Measurements from ENCODE around the gene NT5DC4. TPM values are rescaled to one million over a fixed set of nuclear protein-coding genes. Genes with fewer than 3 reads are reported as not detected.

The NT5DC4 gene
- total RNA-seq, 1 donor from 2014 or later = not detected

DNA sequence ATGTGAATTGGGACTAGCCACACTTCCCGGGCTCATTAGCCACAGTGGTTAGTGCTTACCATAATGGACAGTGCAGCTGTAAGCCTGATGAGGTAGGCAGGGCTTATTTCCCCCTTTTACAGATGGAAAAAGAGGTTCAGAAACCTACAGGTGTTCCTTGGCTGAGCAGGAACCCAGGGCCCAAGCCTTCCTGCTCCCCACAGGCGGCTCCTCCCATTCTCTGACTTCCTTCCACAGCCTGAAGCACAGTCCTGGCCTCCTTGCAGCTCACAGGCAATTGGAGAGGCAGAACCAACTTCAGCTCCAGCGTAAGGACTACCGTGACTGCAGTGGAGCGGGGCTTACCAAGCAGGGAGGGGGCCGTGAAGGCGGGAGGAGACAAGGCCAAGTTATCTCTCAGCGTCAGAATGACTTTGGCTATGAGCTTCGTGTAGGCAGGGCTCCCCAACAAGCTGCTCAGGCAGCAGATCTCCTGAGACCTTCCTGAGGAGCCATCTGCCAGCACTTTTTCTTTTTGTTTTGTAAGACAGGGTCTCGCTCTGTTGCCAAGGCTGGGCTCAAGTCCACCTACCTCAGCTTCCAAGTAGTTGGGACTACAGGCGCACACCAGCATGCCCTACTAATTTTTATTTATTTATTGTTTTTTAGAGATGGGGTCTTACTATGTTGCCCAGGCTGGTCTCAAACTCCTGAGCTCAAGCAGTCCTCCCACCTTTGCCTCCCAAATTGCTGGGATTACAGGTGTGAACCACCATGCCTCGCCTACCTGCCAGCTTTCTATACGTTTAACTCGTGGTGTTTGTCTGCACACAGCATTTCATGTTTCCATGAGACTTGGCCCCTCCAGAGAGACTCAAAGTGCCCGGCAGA is 34.2 kb upstream of the NT5DC4 start:
- TF ChIP-seq, protein P1, sequence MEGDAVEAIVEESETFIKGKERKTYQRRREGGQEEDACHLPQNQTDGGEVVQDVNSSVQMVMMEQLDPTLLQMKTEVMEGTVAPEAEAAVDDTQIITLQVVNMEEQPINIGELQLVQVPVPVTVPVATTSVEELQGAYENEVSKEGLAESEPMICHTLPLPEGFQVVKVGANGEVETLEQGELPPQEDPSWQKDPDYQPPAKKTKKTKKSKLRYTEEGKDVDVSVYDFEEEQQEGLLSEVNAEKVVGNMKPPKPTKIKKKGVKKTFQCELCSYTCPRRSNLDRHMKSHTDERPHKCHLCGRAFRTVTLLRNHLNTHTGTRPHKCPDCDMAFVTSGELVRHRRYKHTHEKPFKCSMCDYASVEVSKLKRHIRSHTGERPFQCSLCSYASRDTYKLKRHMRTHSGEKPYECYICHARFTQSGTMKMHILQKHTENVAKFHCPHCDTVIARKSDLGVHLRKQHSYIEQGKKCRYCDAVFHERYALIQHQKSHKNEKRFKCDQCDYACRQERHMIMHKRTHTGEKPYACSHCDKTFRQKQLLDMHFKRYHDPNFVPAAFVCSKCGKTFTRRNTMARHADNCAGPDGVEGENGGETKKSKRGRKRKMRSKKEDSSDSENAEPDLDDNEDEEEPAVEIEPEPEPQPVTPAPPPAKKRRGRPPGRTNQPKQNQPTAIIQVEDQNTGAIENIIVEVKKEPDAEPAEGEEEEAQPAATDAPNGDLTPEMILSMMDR (conservative IDR thresholded peaks at IDR 0.05) = no peak
- no peak overlapping the region for H3K27ac Mint-ChIP-seq (ENCODE audit: unreplicated experiment)
- H3K9me3 Mint-ChIP-seq = no peaks in the 10 kb centered on the region
- H3K4me3 Mint-ChIP-seq = no peak overlapping the region
- DNase-seq (ENCODE audit: low read depth, low spot score) = no peak
- H3K27me3 Mint-ChIP-seq (ENCODE audit: low read depth) = no peaks in the 10 kb centered on the region
- H3K36me3 Mint-ChIP-seq (ENCODE audit: low read depth) = no peaks in the 10 kb centered on the region
- H3K4me1 Mint-ChIP-seq = no peaks in the 10 kb centered on the region

DNA sequence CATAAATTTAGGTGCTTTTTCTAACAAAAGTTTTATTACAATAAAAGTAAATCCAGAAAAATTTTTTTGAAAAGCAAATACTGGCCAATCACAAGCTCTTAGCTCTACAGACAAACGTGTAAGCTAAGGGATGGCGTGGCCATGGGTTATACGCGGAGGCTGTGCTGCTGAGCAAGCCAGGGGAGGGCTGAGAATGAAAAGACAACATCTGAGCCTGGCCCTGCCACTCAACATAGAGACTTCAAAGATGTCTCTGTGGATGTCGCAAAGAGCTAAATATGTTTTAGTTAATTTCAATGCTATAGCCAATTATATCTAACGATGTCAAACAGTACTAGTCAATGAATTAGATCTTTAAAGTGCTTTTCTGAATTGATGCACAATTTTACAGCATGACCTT is 33.3 kb upstream of the NT5DC4 start:
- Mint-ChIP-seq H3K36me3 (ENCODE audit: low read depth) (no peaks in the 10 kb centered on the region), H3K27me3 (ENCODE audit: low read depth) (no peaks in the 10 kb centered on the region), H3K27ac (ENCODE audit: unreplicated experiment) (no peak overlapping the region), H3K9me3 (no peaks in the 10 kb centered on the region), H3K4me1 (peaks cover 3% of the 10 kb centered on the region), H3K4me3 (no peak overlapping the region)
- no peak for DNase-seq (ENCODE audit: low read depth, low spot score)
- TF ChIP-seq, protein P1 (conservative IDR thresholded peaks at IDR 0.05) = no peak

DNA sequence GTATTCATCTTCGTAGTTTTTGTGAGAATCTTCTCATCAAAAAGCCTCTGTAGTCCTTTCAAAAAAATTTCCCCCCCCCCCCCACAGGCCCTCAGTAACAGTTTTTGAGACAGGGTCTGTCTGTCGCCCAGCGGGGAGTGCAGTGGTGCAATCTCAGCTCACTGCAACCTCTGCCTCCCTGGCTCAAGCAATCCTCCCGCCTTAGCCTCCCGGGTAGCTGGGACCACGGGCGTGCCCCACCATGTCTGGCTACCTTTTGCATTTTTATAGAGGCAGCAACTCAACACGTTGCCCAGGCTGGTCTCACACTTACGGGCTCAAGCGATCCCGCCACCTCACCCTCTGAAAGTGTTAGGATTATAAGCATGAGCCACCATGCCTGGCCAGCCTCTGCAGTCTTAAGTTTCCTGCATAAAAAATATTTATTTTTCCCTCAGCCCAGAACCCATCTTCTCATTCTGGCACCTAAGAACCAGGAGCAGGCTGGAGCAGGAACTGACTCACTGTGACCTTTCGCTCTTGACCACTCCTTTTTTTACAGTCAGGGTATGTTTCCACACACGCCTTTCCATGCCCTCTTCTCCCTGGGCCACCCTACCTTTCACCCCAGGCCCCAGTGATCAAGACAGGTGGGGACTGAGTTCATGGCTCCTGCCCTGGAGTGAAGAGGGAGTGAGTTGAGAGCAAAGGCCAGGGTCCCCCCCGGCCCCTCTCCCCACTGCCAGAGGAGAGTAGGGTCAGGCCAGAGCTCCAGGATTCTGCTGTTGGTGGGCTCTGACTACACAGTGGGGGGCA is 32.5 kb upstream of the NT5DC4 start:
- Mint-ChIP-seq H3K27me3 (ENCODE audit: low read depth) (no peaks in the 10 kb centered on the region), H3K4me3 (no peak overlapping the region), H3K9me3 (no peaks in the 10 kb centered on the region), H3K4me1 (peaks cover 11% of the 10 kb centered on the region), H3K27ac (ENCODE audit: unreplicated experiment) (no peak overlapping the region), H3K36me3 (ENCODE audit: low read depth) (no peaks in the 10 kb centered on the region)
- no peak for DNase-seq (ENCODE audit: low read depth, low spot score)
- TF ChIP-seq, protein P1 (conservative IDR thresholded peaks at IDR 0.05) = no peak

DNA sequence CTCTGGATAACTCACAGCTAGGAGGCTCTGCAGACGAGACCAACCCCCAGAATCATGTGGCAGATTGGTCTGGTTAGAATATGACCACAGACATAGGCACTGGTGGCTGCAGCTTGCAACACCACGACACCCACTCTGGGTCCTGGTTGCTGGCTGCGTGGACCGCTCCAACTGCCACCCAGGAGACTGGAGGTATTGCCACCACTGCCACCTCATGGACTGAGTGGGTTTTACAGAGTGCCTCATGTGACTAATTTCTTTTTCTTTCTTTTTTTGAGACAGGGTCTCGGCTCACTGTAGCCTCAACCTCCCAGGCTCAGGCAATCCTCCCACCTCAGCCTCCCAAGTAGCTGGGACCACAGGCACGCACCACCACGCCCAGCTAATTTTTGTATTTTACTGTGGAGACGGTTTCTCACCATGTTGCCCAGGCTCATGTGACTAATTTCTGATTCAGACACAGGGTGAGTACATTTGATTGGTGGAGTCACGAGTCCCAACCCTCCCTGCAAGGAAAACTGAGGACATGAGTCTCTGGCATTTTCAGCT is 29.9 kb upstream of the NT5DC4 start:
- DNase-seq (ENCODE audit: low read depth, low spot score) = peak; percentile 22
- H3K27me3 Mint-ChIP-seq (ENCODE audit: low read depth) = no peaks in the 10 kb centered on the region
- no peak overlapping the region for H3K4me3 Mint-ChIP-seq
- no peak overlapping the region for H3K27ac Mint-ChIP-seq (ENCODE audit: unreplicated experiment)
- H3K36me3 Mint-ChIP-seq (ENCODE audit: low read depth) = no peaks in the 10 kb centered on the region
- H3K9me3 Mint-ChIP-seq = no peaks in the 10 kb centered on the region
- TF ChIP-seq, protein P1 (conservative IDR thresholded peaks at IDR 0.05) = peak; percentile 58
- peaks cover 11% of the 10 kb centered on the region for H3K4me1 Mint-ChIP-seq

DNA sequence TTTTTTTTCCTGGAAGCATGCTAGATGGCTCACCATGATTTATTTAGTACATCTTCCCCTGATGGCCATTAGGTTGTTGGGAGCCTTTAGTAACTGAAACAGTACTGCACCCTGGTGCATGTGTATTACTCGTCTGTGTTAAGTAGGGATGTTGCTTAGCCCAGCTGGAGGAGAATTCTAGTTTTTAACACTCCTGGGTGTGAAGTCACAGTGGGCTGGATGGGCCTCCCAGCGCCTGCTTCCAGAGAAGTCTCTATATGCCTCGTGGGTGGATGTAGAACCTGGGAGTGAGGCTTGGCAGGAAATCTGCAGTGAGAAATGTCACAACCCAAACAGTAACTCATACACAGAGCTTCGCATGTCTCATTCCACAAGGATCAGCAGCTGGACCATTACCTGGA is 28.9 kb upstream of the NT5DC4 start:
- TF ChIP-seq, protein P1 (conservative IDR thresholded peaks at IDR 0.05) = no peak
- no peak overlapping the region for H3K27ac Mint-ChIP-seq (ENCODE audit: unreplicated experiment)
- H3K27me3 Mint-ChIP-seq (ENCODE audit: low read depth) = no peaks in the 10 kb centered on the region
- peaks cover 11% of the 10 kb centered on the region for H3K4me1 Mint-ChIP-seq
- DNase-seq (ENCODE audit: low read depth, low spot score) = no peak
- no peaks in the 10 kb centered on the region for H3K9me3 Mint-ChIP-seq
- H3K36me3 Mint-ChIP-seq (ENCODE audit: low read depth) = no peaks in the 10 kb centered on the region
- H3K4me3 Mint-ChIP-seq = no peak overlapping the region
